ENCODE results near the gene UNC79.

DNA sequence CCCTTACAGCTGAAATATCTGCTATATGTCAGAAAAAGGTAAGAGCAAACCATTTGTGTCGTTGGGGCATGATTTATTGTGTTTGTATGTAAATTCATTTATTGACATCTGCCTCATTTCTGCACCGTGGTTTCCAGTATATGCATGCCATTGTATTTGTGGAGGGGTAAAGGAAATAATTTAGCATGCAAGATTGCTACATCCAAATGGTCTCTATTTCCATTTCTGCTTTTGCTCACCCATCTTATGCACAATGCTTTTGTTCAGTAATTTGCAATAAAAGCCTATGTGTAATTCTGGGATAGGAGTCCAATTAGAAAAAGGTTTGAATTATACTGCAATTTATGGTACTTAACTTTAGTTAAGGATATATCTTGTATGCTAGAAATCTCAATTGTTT is 101.8 kb downstream of the UNC79 start:
- TF ChIP-seq, protein P1, sequence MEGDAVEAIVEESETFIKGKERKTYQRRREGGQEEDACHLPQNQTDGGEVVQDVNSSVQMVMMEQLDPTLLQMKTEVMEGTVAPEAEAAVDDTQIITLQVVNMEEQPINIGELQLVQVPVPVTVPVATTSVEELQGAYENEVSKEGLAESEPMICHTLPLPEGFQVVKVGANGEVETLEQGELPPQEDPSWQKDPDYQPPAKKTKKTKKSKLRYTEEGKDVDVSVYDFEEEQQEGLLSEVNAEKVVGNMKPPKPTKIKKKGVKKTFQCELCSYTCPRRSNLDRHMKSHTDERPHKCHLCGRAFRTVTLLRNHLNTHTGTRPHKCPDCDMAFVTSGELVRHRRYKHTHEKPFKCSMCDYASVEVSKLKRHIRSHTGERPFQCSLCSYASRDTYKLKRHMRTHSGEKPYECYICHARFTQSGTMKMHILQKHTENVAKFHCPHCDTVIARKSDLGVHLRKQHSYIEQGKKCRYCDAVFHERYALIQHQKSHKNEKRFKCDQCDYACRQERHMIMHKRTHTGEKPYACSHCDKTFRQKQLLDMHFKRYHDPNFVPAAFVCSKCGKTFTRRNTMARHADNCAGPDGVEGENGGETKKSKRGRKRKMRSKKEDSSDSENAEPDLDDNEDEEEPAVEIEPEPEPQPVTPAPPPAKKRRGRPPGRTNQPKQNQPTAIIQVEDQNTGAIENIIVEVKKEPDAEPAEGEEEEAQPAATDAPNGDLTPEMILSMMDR (IDR thresholded peaks at IDR 0.05): no peak
- no peak for TF ChIP-seq POLR2A (IDR thresholded peaks at IDR 0.05)

Measured in heart left ventricle (tissue), 13 donors.